GM12892 (cell line): Measurements from ENCODE around the gene MAPKAPK5.

ENCODE experiments used
- POLR2A ChIP-seq: IDR thresholded peaks from 2 replicates; pipeline ENCODE4 v1.6.1; 2011; ENCODE audit warnings: low read depth, low read length, control low read depth
- POLR2AphosphoS5 ChIP-seq: IDR thresholded peaks from 2 replicates; pipeline ENCODE4 v1.6.1; 2011; ENCODE audit warnings: low read depth, low read length, control low read depth

GRCh38 chr12:111792856-111793235 is 49.2 kb upstream of the MAPKAPK5 start:
- TF ChIP-seq POLR2AphosphoS5 (no peak), POLR2A (no peak)
